GM18909 (cell line): ENCODE results near the gene DYNLL2.
"Not testable (repeated sequence)": the region's sequence is repeated elsewhere in the genome, so short reads cannot be mapped to it uniquely, and the experiment has no call there.

ENCODE experiments used
- ATAC-seq: cut with Tn5 transposase; IDR thresholded peaks from one replicate; pipeline ENCODE4 v1.9.1; 2021; ENCODE audit warnings: mild to moderate bottlenecking; ENCODE audit not compliant: unreplicated experiment, poor library complexity

Gene DYNLL2

GRCh38 chr17:58082870-58083490 lies at the start of gene DYNLL2:
DYNLL2 (plus strand) TSS chr17:58083419; CDS start chr17:58087091, 3,672 bp downstream.
- ATAC-seq: peak; percentile 69

GRCh38 chr17:58039975-58040374 lies 43.2 kb upstream of the DYNLL2 start:
- no peak for ATAC-seq

DNA sequence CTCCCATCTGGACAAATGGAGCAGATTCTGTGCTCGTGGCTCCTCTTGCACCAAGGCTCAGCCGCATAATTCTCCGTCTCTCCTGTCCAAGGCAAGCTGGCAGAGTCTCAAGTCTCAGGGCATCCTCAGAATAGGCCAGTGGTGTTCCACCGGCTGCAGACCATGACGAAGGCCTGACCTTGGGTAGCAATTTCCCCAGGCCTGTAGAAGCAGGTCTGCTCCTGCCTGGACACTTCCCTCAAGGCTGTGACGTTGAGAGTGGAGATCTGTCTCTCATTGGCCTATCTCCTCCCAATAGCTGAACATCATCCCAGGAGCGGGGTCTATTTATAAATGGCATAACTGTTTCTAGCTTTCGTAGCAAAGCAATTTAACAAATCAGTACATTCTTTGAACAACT lies 42.8 kb upstream of the DYNLL2 start:
- ATAC-seq: no peak

DNA sequence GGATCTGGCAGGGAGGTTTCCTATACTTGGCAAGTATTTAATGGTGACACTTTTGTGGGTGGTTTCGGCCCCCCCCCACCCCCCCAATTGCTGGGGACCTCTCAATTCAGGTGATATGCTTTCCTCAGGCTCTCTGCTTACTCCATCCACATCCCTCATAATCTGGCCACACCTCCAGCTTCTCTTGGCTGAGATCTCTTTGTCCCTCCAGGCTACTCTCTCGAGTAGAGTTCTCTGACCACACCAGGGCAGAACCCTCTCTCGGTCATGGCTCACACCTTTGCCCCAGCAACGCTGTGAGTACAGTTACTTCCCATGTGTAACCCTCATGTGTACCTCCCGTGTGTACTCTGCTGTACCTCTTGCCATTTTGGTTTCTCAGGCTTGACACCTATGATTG lies 42.1 kb upstream of the DYNLL2 start:
- no peak for ATAC-seq

GRCh38 chr17:58043221-58044181 lies 39.7 kb upstream of the DYNLL2 start:
- no peak for ATAC-seq

DNA sequence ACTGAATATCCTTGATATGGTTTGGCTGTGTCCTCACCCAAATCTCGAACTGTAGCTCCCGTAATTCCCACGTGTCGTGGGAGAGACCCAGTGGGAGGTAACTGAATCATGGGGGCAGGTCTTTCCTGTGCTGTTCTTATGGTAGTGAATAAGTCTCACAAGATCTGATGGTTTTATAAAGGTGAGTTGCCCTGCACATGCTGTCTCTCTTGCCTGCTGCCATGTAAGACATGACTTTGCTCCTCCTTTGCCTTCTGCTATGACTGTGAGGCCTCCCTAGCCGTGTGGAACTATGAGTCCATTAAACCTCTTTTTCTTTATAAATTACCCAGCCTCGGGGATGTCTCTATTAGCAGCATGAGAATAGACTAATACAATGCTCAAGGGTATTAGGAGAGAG lies 39.0 kb upstream of the DYNLL2 start:
- ATAC-seq: not testable (repeated sequence)

DNA sequence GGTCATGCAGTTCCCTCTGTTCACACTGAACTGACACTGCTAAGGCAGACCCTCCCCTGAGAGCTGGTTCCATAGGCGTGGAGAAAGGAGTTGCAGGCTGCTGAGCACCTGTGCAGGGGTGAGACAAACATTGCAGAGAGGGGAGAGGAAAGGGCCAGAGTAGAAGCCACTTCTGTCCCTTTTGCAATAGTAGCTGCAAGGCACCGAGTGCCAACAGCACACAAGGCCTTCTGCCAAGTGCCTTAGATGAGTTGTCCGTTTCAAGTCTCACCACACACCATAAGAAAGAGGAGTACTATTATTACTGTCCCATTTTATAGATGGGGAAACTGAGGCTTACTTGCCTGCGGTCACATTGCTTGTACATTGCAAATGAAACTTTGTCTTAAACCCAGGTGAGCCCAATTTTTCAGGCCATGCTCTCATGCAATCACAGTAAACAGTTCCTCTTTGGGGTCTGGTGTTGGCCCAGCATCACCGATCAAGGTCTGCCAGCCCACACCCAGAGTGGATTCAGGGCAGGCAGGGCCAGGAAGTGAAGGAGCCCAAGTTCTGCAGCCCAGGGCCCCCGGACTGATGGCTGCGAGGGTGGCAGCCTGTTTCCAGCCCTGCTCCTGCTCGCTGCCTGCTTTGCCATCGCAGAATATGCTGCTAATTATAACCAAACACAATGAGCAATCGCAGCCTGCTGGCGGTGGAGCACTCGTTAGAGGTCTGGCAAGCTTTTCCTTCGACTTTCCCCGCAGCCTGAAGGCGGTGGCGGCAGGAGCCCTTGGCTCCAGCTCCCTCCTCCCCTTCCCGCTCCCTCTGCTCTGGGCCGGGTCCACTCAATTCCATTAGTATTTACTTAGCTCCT lies 36.8 kb upstream of the DYNLL2 start:
- ATAC-seq: no peak

DNA sequence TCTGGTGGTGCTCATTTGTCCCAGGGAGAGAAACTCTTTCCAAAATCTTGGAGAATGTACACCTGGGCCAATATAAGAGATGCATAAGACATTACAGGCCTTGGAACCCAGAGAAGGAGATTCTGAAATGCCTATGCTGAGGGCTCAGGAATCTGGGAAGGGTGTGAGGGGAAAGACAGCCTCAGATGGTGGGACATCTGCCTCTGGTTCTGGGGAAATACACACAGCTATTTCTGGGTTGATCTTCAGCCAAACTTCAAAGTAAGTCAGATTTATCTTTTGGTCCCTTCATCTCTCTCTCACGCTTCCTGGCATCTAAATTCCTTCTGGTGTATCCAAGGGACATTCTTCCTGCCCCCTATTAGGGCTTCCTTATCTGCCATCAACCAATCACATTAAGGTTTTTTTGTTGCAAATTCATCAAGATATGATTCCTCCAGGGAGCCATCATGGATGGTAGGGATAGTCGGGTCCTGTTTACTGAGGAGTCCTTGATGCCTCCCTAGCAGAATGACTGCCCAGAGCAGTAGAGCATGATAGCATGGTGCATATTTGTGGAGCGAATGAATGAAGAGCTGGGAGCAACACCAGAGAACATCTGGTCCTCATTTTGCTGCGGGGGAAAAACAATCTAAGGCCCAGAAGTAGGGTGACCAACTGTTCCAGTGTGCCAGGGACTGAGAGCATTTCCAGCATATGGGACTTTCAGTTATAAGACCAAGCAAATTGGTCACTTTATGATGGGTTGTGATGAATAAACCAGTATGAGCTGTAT lies 35.7 kb upstream of the DYNLL2 start:
- no peak for ATAC-seq

DNA sequence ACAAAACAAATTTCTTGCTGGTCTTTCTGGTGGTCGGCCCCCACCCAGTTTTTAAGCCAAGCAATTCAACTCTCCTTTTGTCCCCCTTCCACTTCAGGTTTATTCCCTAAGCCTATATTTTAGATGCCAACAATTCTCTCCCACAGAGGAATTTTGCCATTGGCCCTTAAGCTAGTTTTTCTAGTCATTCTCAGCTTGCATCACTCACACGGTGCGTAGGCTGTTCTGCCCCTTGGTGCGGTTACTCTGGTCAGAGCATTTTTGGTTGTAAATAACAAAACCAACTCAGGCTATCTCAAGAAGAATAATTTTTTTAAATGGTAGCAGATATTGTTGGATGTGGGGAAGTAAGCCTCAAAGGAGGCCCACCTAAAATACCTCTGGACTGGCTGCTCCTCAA lies 33.7 kb upstream of the DYNLL2 start:
- no peak for ATAC-seq

DNA sequence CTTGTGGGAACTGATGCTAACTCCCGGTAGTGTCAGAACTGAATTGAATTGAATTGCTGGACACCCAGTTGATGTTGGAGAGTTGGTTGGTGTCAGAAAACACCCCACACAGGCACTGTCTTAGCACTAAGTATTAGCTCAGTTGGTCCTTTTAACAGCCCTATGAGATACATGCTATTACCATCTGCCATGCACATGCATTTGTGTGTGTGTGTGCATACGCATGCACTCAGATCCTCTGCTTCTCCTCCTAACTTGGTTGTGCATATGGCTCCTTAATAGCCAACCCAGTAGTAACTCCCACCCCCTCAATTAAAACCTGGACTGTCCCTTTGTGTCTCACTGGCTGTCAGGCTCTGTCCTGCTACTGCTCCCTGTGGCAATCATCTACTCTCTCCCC lies 32.3 kb upstream of the DYNLL2 start:
- no peak for ATAC-seq

GRCh38 chr17:58051468-58051867 lies 31.8 kb upstream of the DYNLL2 start:
- ATAC-seq: no peak

GRCh38 chr17:58052407-58052806 lies 30.8 kb upstream of the DYNLL2 start:
- no peak for ATAC-seq

GRCh38 chr17:58052945-58053715 lies 30.1 kb upstream of the DYNLL2 start:
- no peak for ATAC-seq

GRCh38 chr17:58054641-58055040 lies 28.6 kb upstream of the DYNLL2 start:
- no peak for ATAC-seq

DNA sequence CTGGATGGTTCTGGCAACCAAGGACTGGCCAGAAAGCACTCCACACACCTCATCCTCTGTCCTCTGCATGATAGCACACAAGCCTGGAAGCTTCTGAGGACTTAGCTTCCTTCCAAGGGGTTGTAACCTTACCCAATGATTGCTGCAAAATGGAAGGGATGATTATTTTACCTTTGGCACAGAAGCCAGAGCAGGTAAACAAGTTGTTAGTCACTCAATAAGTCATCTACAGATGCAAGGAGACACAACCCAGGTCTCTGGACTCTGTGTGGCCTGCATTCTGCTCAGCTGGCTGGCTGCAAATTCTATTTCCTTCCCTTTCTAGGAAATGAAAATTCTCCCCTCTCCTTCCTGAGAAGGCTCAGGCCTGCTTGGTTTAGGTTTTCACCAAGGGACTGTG lies 26.7 kb upstream of the DYNLL2 start:
- no peak for ATAC-seq

GRCh38 chr17:58059141-58059540 lies 24.1 kb upstream of the DYNLL2 start:
- ATAC-seq: no peak

GRCh38 chr17:58060596-58061191 lies 22.5 kb upstream of the DYNLL2 start:
- no peak for ATAC-seq

GRCh38 chr17:58061672-58062071 lies 21.5 kb upstream of the DYNLL2 start:
- ATAC-seq: no peak

- no peak for ATAC-seq
These were observed 18.0 kb upstream of the DYNLL2 start for GRCh38 chr17:58065238-58065637.
